ENCODE measurements around the gene CWF19L2.

CWF19L2 gene

GRCh38 chr11:107372439-107372838 is 85.2 kb downstream of the CWF19L2 start:
- H3K9me3 ChIP-seq (replicated peaks; ENCODE audit: low read length), result no peaks in the 10 kb centered on the region
- no peak overlapping the region for H3K4me3 ChIP-seq (ENCODE audit: low read length)
- H3K36me3 ChIP-seq (ENCODE audit: insufficient read depth, low read length), result no peaks in the 10 kb centered on the region
- no peaks in the 10 kb centered on the region for H3K27me3 ChIP-seq (ENCODE audit: control insufficient read depth, insufficient read depth, low read length)
- H3K4me1 ChIP-seq (ENCODE audit: control insufficient read depth, insufficient read depth, low read length), result no peaks in the 10 kb centered on the region
- no peak overlapping the region for H3K4me2 ChIP-seq (ENCODE audit: low read length)
- no peak overlapping the region for H3K9ac ChIP-seq (ENCODE audit: low read depth, low read length)

GRCh38 chr11:107370390-107370789 is 87.2 kb downstream of the CWF19L2 start:
- Histone ChIP-seq H3K4me3 (ENCODE audit: low read length) (no peak overlapping the region), H3K4me1 (ENCODE audit: control insufficient read depth, insufficient read depth, low read length) (no peaks in the 10 kb centered on the region), H3K36me3 (ENCODE audit: insufficient read depth, low read length) (no peaks in the 10 kb centered on the region), H3K4me2 (ENCODE audit: low read length) (no peak overlapping the region), H3K27me3 (ENCODE audit: control insufficient read depth, insufficient read depth, low read length) (no peaks in the 10 kb centered on the region), H3K9me3 (replicated peaks; ENCODE audit: low read length) (no peaks in the 10 kb centered on the region), H3K9ac (ENCODE audit: low read depth, low read length) (no peak overlapping the region)

GRCh38 chr11:107359701-107360100 is 97.9 kb downstream of the CWF19L2 start:
- H3K4me1 ChIP-seq (ENCODE audit: control insufficient read depth, insufficient read depth, low read length), result no peaks in the 10 kb centered on the region
- H3K4me3 ChIP-seq (ENCODE audit: low read length), result no peak overlapping the region
- H3K36me3 ChIP-seq (ENCODE audit: insufficient read depth, low read length), result no peaks in the 10 kb centered on the region
- no peak overlapping the region for H3K9ac ChIP-seq (ENCODE audit: low read depth, low read length)
- no peaks in the 10 kb centered on the region for H3K9me3 ChIP-seq (replicated peaks; ENCODE audit: low read length)
- H3K4me2 ChIP-seq (ENCODE audit: low read length), result no peak overlapping the region
- H3K27me3 ChIP-seq (ENCODE audit: control insufficient read depth, insufficient read depth, low read length), result no peaks in the 10 kb centered on the region

GRCh38 chr11:107357877-107358276 is 99.7 kb downstream of the CWF19L2 start:
- no peaks in the 10 kb centered on the region for H3K9me3 ChIP-seq (replicated peaks; ENCODE audit: low read length)
- H3K4me3 ChIP-seq (ENCODE audit: low read length), result no peak overlapping the region
- no peaks in the 10 kb centered on the region for H3K27me3 ChIP-seq (ENCODE audit: control insufficient read depth, insufficient read depth, low read length)
- H3K36me3 ChIP-seq (ENCODE audit: insufficient read depth, low read length), result peaks cover 3% of the 10 kb centered on the region
- H3K9ac ChIP-seq (ENCODE audit: low read depth, low read length), result no peak overlapping the region
- H3K4me2 ChIP-seq (ENCODE audit: low read length), result no peak overlapping the region
- no peaks in the 10 kb centered on the region for H3K4me1 ChIP-seq (ENCODE audit: control insufficient read depth, insufficient read depth, low read length)

GRCh38 chr11:107354780-107355179 is 102.8 kb downstream of the CWF19L2 start:
- H3K36me3 ChIP-seq (ENCODE audit: insufficient read depth, low read length), result peaks cover 6% of the 10 kb centered on the region
- H3K4me2 ChIP-seq (ENCODE audit: low read length), result no peak overlapping the region
- no peaks in the 10 kb centered on the region for H3K9me3 ChIP-seq (replicated peaks; ENCODE audit: low read length)
- no peak overlapping the region for H3K9ac ChIP-seq (ENCODE audit: low read depth, low read length)
- no peaks in the 10 kb centered on the region for H3K4me1 ChIP-seq (ENCODE audit: control insufficient read depth, insufficient read depth, low read length)
- no peak overlapping the region for H3K4me3 ChIP-seq (ENCODE audit: low read length)
- H3K27me3 ChIP-seq (ENCODE audit: control insufficient read depth, insufficient read depth, low read length), result no peaks in the 10 kb centered on the region

GRCh38 chr11:107337917-107338316 is 119.7 kb downstream of the CWF19L2 start:
- Histone ChIP-seq H3K9me3 (replicated peaks; ENCODE audit: low read length) (no peaks in the 10 kb centered on the region), H3K4me2 (ENCODE audit: low read length) (no peak overlapping the region), H3K4me1 (ENCODE audit: control insufficient read depth, insufficient read depth, low read length) (no peaks in the 10 kb centered on the region), H3K36me3 (ENCODE audit: insufficient read depth, low read length) (no peaks in the 10 kb centered on the region), H3K9ac (ENCODE audit: low read depth, low read length) (no peak overlapping the region), H3K4me3 (ENCODE audit: low read length) (no peak overlapping the region), H3K27me3 (ENCODE audit: control insufficient read depth, insufficient read depth, low read length) (no peaks in the 10 kb centered on the region)

GRCh38 chr11:107331728-107332127 is 125.9 kb downstream of the CWF19L2 start:
- Histone ChIP-seq H3K36me3 (ENCODE audit: insufficient read depth, low read length) (no peaks in the 10 kb centered on the region), H3K9me3 (replicated peaks; ENCODE audit: low read length) (no peaks in the 10 kb centered on the region), H3K4me1 (ENCODE audit: control insufficient read depth, insufficient read depth, low read length) (no peaks in the 10 kb centered on the region), H3K4me2 (ENCODE audit: low read length) (no peak overlapping the region), H3K9ac (ENCODE audit: low read depth, low read length) (no peak overlapping the region), H3K4me3 (ENCODE audit: low read length) (no peak overlapping the region), H3K27me3 (ENCODE audit: control insufficient read depth, insufficient read depth, low read length) (no peaks in the 10 kb centered on the region)

- no peaks in the 10 kb centered on the region for H3K27me3 ChIP-seq (ENCODE audit: control insufficient read depth, insufficient read depth, low read length)
- H3K9ac ChIP-seq (ENCODE audit: low read depth, low read length), result no peak overlapping the region
- no peak overlapping the region for H3K4me2 ChIP-seq (ENCODE audit: low read length)
- no peaks in the 10 kb centered on the region for H3K36me3 ChIP-seq (ENCODE audit: insufficient read depth, low read length)
- H3K4me3 ChIP-seq (ENCODE audit: low read length), result no peak overlapping the region
- no peaks in the 10 kb centered on the region for H3K9me3 ChIP-seq (replicated peaks; ENCODE audit: low read length)
- H3K4me1 ChIP-seq (ENCODE audit: control insufficient read depth, insufficient read depth, low read length), result no peaks in the 10 kb centered on the region
Observed at GRCh38 chr11:107329164-107329563, 128.5 kb downstream of the CWF19L2 start.

- Histone ChIP-seq H3K4me1 (ENCODE audit: control insufficient read depth, insufficient read depth, low read length) (no peaks in the 10 kb centered on the region), H3K9ac (ENCODE audit: low read depth, low read length) (no peak overlapping the region), H3K4me2 (ENCODE audit: low read length) (no peak overlapping the region), H3K9me3 (replicated peaks; ENCODE audit: low read length) (no peaks in the 10 kb centered on the region), H3K4me3 (ENCODE audit: low read length) (no peak overlapping the region), H3K36me3 (ENCODE audit: insufficient read depth, low read length) (no peaks in the 10 kb centered on the region), H3K27me3 (ENCODE audit: control insufficient read depth, insufficient read depth, low read length) (no peaks in the 10 kb centered on the region)
Observed at GRCh38 chr11:107316426-107316825, 141.2 kb downstream of the CWF19L2 start.

GRCh38 chr11:107307991-107308390 is 149.6 kb downstream of the CWF19L2 start:
- no peaks in the 10 kb centered on the region for H3K36me3 ChIP-seq (ENCODE audit: insufficient read depth, low read length)
- no peak overlapping the region for H3K4me3 ChIP-seq (ENCODE audit: low read length)
- H3K9me3 ChIP-seq (replicated peaks; ENCODE audit: low read length), result no peaks in the 10 kb centered on the region
- no peaks in the 10 kb centered on the region for H3K27me3 ChIP-seq (ENCODE audit: control insufficient read depth, insufficient read depth, low read length)
- no peak overlapping the region for H3K9ac ChIP-seq (ENCODE audit: low read depth, low read length)
- no peak overlapping the region for H3K4me2 ChIP-seq (ENCODE audit: low read length)
- no peaks in the 10 kb centered on the region for H3K4me1 ChIP-seq (ENCODE audit: control insufficient read depth, insufficient read depth, low read length)

GRCh38 chr11:107301878-107302277 is 155.7 kb downstream of the CWF19L2 start:
- H3K4me3 ChIP-seq (ENCODE audit: low read length), result no peak overlapping the region

GRCh38 chr11:107293677-107294344 is 163.8 kb downstream of the CWF19L2 start:
- Histone ChIP-seq H3K4me3 (ENCODE audit: low read length) (no peak overlapping the region), H3K36me3 (ENCODE audit: insufficient read depth, low read length) (no peaks in the 10 kb centered on the region), H3K9ac (ENCODE audit: low read depth, low read length) (no peak overlapping the region), H3K9me3 (replicated peaks; ENCODE audit: low read length) (no peaks in the 10 kb centered on the region), H3K4me2 (ENCODE audit: low read length) (no peak overlapping the region), H3K27me3 (ENCODE audit: control insufficient read depth, insufficient read depth, low read length) (no peaks in the 10 kb centered on the region), H3K4me1 (ENCODE audit: control insufficient read depth, insufficient read depth, low read length) (no peaks in the 10 kb centered on the region)

More at GRCh38 chr11:107301878-107302277, 155.7 kb downstream of the CWF19L2 start:
- Histone ChIP-seq H3K4me2 (ENCODE audit: low read length) (no peak overlapping the region), H3K27me3 (ENCODE audit: control insufficient read depth, insufficient read depth, low read length) (no peaks in the 10 kb centered on the region), H3K36me3 (ENCODE audit: insufficient read depth, low read length) (no peaks in the 10 kb centered on the region), H3K9me3 (replicated peaks; ENCODE audit: low read length) (no peaks in the 10 kb centered on the region), H3K9ac (ENCODE audit: low read depth, low read length) (no peak overlapping the region), H3K4me1 (ENCODE audit: control insufficient read depth, insufficient read depth, low read length) (no peaks in the 10 kb centered on the region)

Measured in skeletal muscle satellite cell (primary cell).